ENCODE results near the gene RPL27A. TPM values are rescaled to one million over a fixed set of nuclear protein-coding genes. Genes with fewer than 3 reads are reported as not detected.

RPL27A gene
- total and polyA plus RNA-seq, 3 experiments from 2014 or later: 1,148 to 3,471 (median 1,170) TPM

DNA sequence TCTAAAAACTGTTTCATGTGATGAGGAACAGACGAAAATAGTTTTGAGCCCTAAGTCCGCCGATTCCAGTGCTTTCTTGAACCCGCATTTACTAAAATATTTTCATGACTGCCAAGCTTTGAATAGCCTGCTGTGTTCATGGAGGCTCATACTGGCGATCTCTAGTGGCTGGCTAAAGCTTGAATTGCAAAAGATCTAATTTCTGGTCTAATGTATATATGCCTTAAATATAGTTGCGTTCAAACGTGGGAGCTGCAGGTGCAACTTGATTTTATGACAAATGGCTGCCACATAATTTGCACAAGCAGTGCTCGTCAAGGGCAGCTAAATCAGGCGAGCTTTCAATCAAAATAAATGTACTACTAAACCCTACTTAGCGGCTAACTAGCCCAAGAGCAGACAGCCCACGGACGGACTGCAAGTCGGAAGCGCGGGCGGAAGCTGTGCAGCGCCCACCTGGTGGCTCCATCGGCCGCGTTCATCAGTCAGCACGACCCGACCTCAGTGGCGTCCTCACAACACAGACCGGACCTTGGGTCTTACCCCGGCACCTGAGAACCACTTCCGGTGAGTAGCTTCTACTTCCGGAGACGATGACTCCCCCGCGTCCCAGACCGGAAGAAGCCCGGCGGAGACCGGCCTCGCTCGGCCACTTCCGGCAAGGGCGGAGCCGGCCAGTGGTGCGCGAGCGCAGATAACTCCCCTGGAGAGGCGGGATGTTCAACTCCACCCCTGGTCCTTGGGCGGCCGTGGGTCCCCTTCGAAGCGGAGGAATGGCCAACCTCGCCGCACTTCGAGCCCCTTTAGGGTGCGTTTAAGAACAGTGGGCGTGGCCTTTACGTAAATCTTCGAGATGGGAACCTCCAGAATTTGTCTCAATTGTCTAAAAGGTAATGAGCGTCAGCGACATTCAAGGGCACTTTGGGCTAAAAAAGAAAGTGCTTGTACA, 6.1 kb downstream of the RPL27A start:
- Histone ChIP-seq H3K27me3 (ENCODE audit: insufficient read depth, low read length, poor library complexity, severe bottlenecking) (no peaks in the 10 kb centered on the region), H3K9me3 (ENCODE audit: low read length) (no peaks in the 10 kb centered on the region), H3K4me1 (ENCODE audit: insufficient read depth, low read length) (peaks cover 31% of the 10 kb centered on the region), H3K4me3 (ENCODE audit: low read length) (peak overlapping the region; percentile 87), H3K27ac (ENCODE audit: low read depth, low read length) (peak overlapping the region; percentile 75), H3K36me3 (ENCODE audit: insufficient read depth, low read length) (peaks cover 28% of the 10 kb centered on the region)
- Mint-ChIP-seq H3K27me3 (no peaks in the 10 kb centered on the region), H3K27ac (peak overlapping the region; percentile 91 to 98 (median 97)), H3K4me1 (peaks cover 44 to 58% (median 47%) of the 10 kb centered on the region in 3 donors), H3K4me3 (peak overlapping the region; percentile 94 to 99 (median 97)), H3K36me3 (peaks cover 0 to 49% (median 18%) of the 10 kb centered on the region in 3 donors), H3K9me3 (no peaks in the 10 kb centered on the region)
- CTCF ChIA-PET: no interaction called here
- peak; percentile 65 to 89 (median 75) for DNase-seq
- POLR2A ChIA-PET: interaction anchor here (0.5 to 2.5 kb wide), 2 partner anchors 125 to 275 kb away, joined by 3 to 10 read pairs; partner anchors contain the start of gene TMEM9B

DNA sequence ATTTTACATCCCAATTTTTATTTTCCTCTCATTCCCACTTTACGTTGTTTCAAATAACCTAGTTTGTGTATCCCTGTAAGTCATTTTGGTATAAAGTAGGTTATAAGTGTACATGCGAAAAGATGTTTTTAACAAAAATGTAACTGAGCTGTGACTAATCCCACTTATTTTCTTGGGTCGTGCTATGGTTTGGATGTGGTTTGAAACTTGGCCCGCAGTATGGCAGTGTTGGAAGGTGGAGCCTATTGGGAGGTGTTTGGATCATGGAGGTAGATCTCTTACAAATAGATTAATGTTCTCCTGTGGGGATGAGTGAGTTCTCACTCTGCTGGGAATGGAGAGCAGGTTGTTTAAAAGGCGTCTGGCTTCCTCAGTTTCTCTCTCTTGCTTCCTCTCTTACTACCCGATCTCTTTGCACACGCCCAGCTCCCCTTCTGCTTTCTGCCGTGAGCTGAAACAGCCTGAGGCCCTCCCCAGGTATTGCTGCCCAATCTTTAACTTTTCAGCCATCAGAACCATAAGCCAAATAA, 7.2 kb downstream of the RPL27A start:
- DNase-seq: no peak
- Histone ChIP-seq H3K4me1 (ENCODE audit: insufficient read depth, low read length) (peaks cover 20% of the 10 kb centered on the region), H3K9me3 (ENCODE audit: low read length) (no peaks in the 10 kb centered on the region), H3K4me3 (ENCODE audit: low read length) (peak overlapping the region; percentile 87), H3K36me3 (ENCODE audit: insufficient read depth, low read length) (peaks cover 18% of the 10 kb centered on the region), H3K27me3 (ENCODE audit: insufficient read depth, low read length, poor library complexity, severe bottlenecking) (no peaks in the 10 kb centered on the region), H3K27ac (ENCODE audit: low read depth, low read length) (peak overlapping the region; percentile 75)
- H3K27me3 Mint-ChIP-seq: no peaks in the 10 kb centered on the region
- H3K4me1 Mint-ChIP-seq: peaks cover 34 to 46% (median 36%) of the 10 kb centered on the region in 3 donors
- peaks cover 0 to 38% (median 11%) of the 10 kb centered on the region in 3 donors for H3K36me3 Mint-ChIP-seq
- no peaks in the 10 kb centered on the region for H3K9me3 Mint-ChIP-seq
- H3K27ac Mint-ChIP-seq: peak overlapping the region; percentile 87 to 98 (median 96)
- ChIA-PET CTCF (no interaction called here), POLR2A (interaction anchor here (2.5 kb wide), 1 partner anchor 274 kb away, joined by 10 read pairs; the partner anchor contains the start of gene TMEM9B)
- peak overlapping the region; percentile 94 to 99 (median 97) for H3K4me3 Mint-ChIP-seq

- Histone ChIP-seq H3K4me3 (ENCODE audit: low read length) (no peak overlapping the region), H3K36me3 (ENCODE audit: insufficient read depth, low read length) (peaks cover 9% of the 10 kb centered on the region), H3K9me3 (ENCODE audit: low read length) (no peaks in the 10 kb centered on the region), H3K27ac (ENCODE audit: low read depth, low read length) (no peak overlapping the region), H3K4me1 (ENCODE audit: insufficient read depth, low read length) (peaks cover 13% of the 10 kb centered on the region), H3K27me3 (ENCODE audit: insufficient read depth, low read length, poor library complexity, severe bottlenecking) (no peaks in the 10 kb centered on the region)
- Mint-ChIP-seq H3K4me3 (peak overlapping the region in 6 of 7 donors; percentile 94 to 98 (median 97)), H3K27me3 (no peaks in the 10 kb centered on the region), H3K36me3 (peaks cover 0 to 29% (median 3%) of the 10 kb centered on the region in 3 donors), H3K27ac (peak overlapping the region in 3 of 8 donors; percentile 91 to 97 (median 96)), H3K9me3 (no peaks in the 10 kb centered on the region), H3K4me1 (peaks cover 26 to 38% (median 27%) of the 10 kb centered on the region in 3 donors)
- CTCF ChIA-PET: no interaction called here
- POLR2A ChIA-PET: no interaction called here
- no peak for DNase-seq
Observed at GRCh38 chr11:8690374-8691342, 8.1 kb downstream of the RPL27A start.

- DNase-seq: no peak
- Mint-ChIP-seq H3K9me3 (no peaks in the 10 kb centered on the region), H3K36me3 (peaks cover 0 to 20% (median 0%) of the 10 kb centered on the region in 3 donors), H3K27ac (no peak overlapping the region), H3K4me1 (peaks cover 24 to 35% (median 25%) of the 10 kb centered on the region in 3 donors), H3K27me3 (no peaks in the 10 kb centered on the region), H3K4me3 (peak overlapping the region in 2 of 7 donors; percentile 37 to 94)
- H3K9me3 ChIP-seq (ENCODE audit: low read length): no peaks in the 10 kb centered on the region
- H3K36me3 ChIP-seq (ENCODE audit: insufficient read depth, low read length): peaks cover 2% of the 10 kb centered on the region
- H3K27me3 ChIP-seq (ENCODE audit: insufficient read depth, low read length, poor library complexity, severe bottlenecking): no peaks in the 10 kb centered on the region
- POLR2A ChIA-PET: no interaction called here
- H3K4me1 ChIP-seq (ENCODE audit: insufficient read depth, low read length): peaks cover 13% of the 10 kb centered on the region
- no peak overlapping the region for H3K4me3 ChIP-seq (ENCODE audit: low read length)
- CTCF ChIA-PET: no interaction called here
- no peak overlapping the region for H3K27ac ChIP-seq (ENCODE audit: low read depth, low read length)
Observed at GRCh38 chr11:8691601-8692000, 9.0 kb downstream of the RPL27A start.

DNA sequence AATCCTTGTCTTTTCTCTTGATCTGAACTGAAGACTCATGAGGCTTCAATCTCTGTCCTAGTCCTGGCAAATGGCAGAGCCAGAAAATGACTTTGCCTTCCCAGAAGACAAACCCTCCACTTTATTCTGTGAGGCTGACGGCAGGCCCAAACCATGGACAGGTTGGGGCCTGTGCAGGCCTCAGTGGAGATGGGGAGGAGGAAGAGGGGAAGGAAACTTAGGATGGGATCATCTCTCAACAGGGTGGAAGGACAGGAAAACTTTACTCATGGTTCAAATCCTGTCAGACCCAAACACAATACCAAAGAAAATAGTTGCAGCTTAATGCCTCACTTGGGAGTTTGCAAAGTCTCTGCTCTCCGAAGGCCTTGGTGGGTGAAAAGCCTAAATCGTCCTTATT, 9.8 kb downstream of the RPL27A start:
- H3K9me3 Mint-ChIP-seq: no peaks in the 10 kb centered on the region
- no peaks in the 10 kb centered on the region for H3K27me3 Mint-ChIP-seq
- Histone ChIP-seq H3K27me3 (ENCODE audit: insufficient read depth, low read length, poor library complexity, severe bottlenecking) (no peaks in the 10 kb centered on the region), H3K27ac (ENCODE audit: low read depth, low read length) (no peak overlapping the region), H3K4me1 (ENCODE audit: insufficient read depth, low read length) (peaks cover 13% of the 10 kb centered on the region), H3K4me3 (ENCODE audit: low read length) (no peak overlapping the region), H3K9me3 (ENCODE audit: low read length) (no peaks in the 10 kb centered on the region), H3K36me3 (ENCODE audit: insufficient read depth, low read length) (no peaks in the 10 kb centered on the region)
- no peak for DNase-seq
- peaks cover 24 to 28% (median 25%) of the 10 kb centered on the region in 3 donors for H3K4me1 Mint-ChIP-seq
- peak overlapping the region in 1 of 7 donors; percentile 13 for H3K4me3 Mint-ChIP-seq
- no peak overlapping the region for H3K27ac Mint-ChIP-seq
- peaks cover 0 to 13% (median 0%) of the 10 kb centered on the region in 3 donors for H3K36me3 Mint-ChIP-seq
- ChIA-PET POLR2A (no interaction called here), CTCF (no interaction called here)

DNA sequence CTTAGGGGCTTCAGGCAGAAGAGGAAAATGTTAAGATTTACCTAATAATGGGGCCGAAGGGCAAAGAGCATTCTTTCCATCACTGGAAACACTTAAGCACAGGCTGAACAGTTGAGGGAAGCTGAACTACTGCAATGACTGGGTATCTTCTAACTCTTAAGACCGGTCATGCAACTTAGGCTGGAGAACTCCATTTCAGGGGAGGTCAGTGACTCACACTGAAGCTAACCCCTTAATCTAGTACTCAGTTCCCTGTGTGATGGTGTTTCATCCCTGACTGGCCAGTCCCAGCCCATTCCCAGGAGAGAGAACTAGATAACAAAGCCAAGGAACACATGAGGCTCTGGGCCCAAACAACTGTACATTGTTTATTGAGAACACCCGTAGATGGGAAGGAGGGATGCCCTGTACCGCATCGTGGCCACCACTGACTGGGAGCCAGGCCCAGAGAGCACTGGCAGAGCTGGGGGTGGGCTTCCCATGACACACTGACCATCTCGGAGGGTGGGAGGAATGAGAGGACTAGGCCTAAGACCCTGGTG, 10.5 kb downstream of the RPL27A start:
- POLR2A ChIA-PET: no interaction called here
- Histone ChIP-seq H3K9me3 (ENCODE audit: low read length) (no peaks in the 10 kb centered on the region), H3K27ac (ENCODE audit: low read depth, low read length) (no peak overlapping the region), H3K27me3 (ENCODE audit: insufficient read depth, low read length, poor library complexity, severe bottlenecking) (no peaks in the 10 kb centered on the region), H3K36me3 (ENCODE audit: insufficient read depth, low read length) (no peaks in the 10 kb centered on the region), H3K4me1 (ENCODE audit: insufficient read depth, low read length) (peaks cover 8% of the 10 kb centered on the region), H3K4me3 (ENCODE audit: low read length) (no peak overlapping the region)
- Mint-ChIP-seq H3K27ac (no peak overlapping the region), H3K4me1 (peaks cover 20 to 22% (median 20%) of the 10 kb centered on the region in 3 donors), H3K36me3 (peaks cover 0 to 10% (median 0%) of the 10 kb centered on the region in 3 donors), H3K4me3 (peak overlapping the region in 1 of 7 donors; percentile 23), H3K9me3 (no peaks in the 10 kb centered on the region), H3K27me3 (no peaks in the 10 kb centered on the region)
- no peak for DNase-seq
- CTCF ChIA-PET: no interaction called here

DNA sequence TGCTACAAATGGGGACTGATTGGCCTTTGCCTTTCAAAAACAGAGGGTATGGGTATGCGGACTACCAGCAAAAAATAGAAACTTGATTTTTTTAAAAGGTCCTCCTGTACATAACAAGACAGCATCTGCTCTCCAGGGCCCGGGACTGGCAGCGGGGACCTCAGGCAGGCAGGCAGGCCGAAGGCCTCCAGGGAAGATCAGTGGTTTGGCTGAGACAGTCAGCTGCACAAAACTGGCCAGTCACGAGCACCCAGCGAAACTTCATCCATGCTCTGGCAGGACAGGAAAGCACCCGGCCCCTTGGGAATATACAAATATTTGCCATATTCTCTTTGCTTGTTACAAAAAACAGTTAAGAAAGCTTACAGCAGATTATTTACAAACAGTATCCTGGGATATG, 11.0 kb downstream of the RPL27A start:
- no peaks in the 10 kb centered on the region for H3K36me3 ChIP-seq (ENCODE audit: insufficient read depth, low read length)
- POLR2A ChIA-PET: no interaction called here

More for the DNA sequence above, 11.0 kb downstream of the RPL27A start:
- Histone ChIP-seq H3K27me3 (ENCODE audit: insufficient read depth, low read length, poor library complexity, severe bottlenecking) (no peaks in the 10 kb centered on the region), H3K9me3 (ENCODE audit: low read length) (no peaks in the 10 kb centered on the region), H3K4me3 (ENCODE audit: low read length) (no peak overlapping the region), H3K4me1 (ENCODE audit: insufficient read depth, low read length) (peaks cover 4% of the 10 kb centered on the region), H3K27ac (ENCODE audit: low read depth, low read length) (no peak overlapping the region)
- H3K4me1 Mint-ChIP-seq: peaks cover 15 to 17% (median 15%) of the 10 kb centered on the region in 3 donors
- H3K27me3 Mint-ChIP-seq: no peaks in the 10 kb centered on the region
- no peaks in the 10 kb centered on the region for H3K9me3 Mint-ChIP-seq
- no peak for DNase-seq
- peaks cover 0 to 7% (median 0%) of the 10 kb centered on the region in 3 donors for H3K36me3 Mint-ChIP-seq
- CTCF ChIA-PET: no interaction called here
- no peak overlapping the region for H3K4me3 Mint-ChIP-seq
- H3K27ac Mint-ChIP-seq: no peak overlapping the region
